HepG2 (cell line): ENCODE results near the gene SLC25A25. TPM values are rescaled to one million over a fixed set of nuclear protein-coding genes. Genes with fewer than 3 reads are reported as not detected.

Experiments
- ATAC-seq: fragments of 200-7000 bp; cut with Tn5 transposase; 3 replicates; pipeline ENCODE4 v1.9.1; 2020; ENCODE audit warnings: mild to moderate bottlenecking, moderate library complexity
- BruUV-seq: library from RNA; stranded (reverse); fragments of 400-500 nt; replicated peaks from 2 replicates; lab custom pipeline; 2021; lab: Mats Ljungman, UMichigan
- CTCF ChIA-PET: fragments of 300-600 bp; formaldehyde crosslinking; extraction: SDS; loops from one replicate; lab custom pipeline; 2021; ENCODE audit warnings: low total read pairs, inconsistent platforms, low intra/inter-chr PET ratio; lab: Yijun Ruan, JAX
- POLR2A ChIA-PET: fragments of 350-600 bp; sonication (Branson Sonifier 250); formaldehyde crosslinking; loops from one replicate; lab custom pipeline; 2020; ENCODE audit warnings: antibody characterized with exemption, inconsistent platforms; lab: Yijun Ruan, JAX
- DNase-seq: peaks from one replicate; pipeline ENCODE4 v3.0.0-alpha.2; 2015; ENCODE audit warnings: low spot score
- FAIRE-seq: peaks from 3 replicates; lab custom pipeline; 2011; peaks lifted over from hg19 to GRCh38; lab: Jason Lieb, UNC
- H2AFZ ChIP-seq: one replicate; pipeline ENCODE4 v1.6.1; 2011; ENCODE audit warnings: low read length, inconsistent platforms
- H3K27ac ChIP-seq: fragments of 300-600 bp; 3 replicates; pipeline ENCODE4 v1.8.0; 2011; ENCODE audit warnings: mixed run types, mild to moderate bottlenecking, mixed read lengths, low read length, inconsistent platforms; ENCODE audit not compliant: insufficient read depth; ENCODE audit errors: extremely low read length
- H3K27me3 ChIP-seq, 2 experiments: fragments of 200-600 bp in 1 of 2; 2 replicates in 1 of 2; 3 replicates in 1 of 2; pipeline versions ENCODE4 v1.6.0 to v1.8.0; 2011; ENCODE audit warnings: low read length in 2 of 2, mild to moderate bottlenecking in 2 of 2, moderate library complexity in 2 of 2, inconsistent platforms in 1 of 2; ENCODE audit not compliant: insufficient read depth in 2 of 2, control insufficient read depth in 1 of 2
- H3K36me3 ChIP-seq, 2 experiments: fragments of 200-600 bp in 1 of 2; replicated peaks in 1 of 2; 2 replicates in 1 of 2; 3 replicates in 1 of 2; pipeline versions ENCODE4 v1.5.1 to v1.8.0; 2011; ENCODE audit warnings: low read length in 2 of 2, inconsistent platforms in 1 of 2; ENCODE audit not compliant: insufficient read depth in 2 of 2, control insufficient read depth in 1 of 2
- H3K4me1 ChIP-seq: 2 replicates; pipeline ENCODE4 v1.5.1; 2012; ENCODE audit warnings: low read length, inconsistent platforms; ENCODE audit not compliant: insufficient read depth
- H3K4me2 ChIP-seq: 2 replicates; pipeline ENCODE4 v1.6.0; 2011; ENCODE audit warnings: low read depth, low read length, inconsistent platforms
- H3K4me3 ChIP-seq, 3 experiments: fragments of 200-600 bp in 1 of 3; sonication (generic), shearing (Covaris generic) in 1 of 3; replicated peaks in 1 of 3; 2 replicates each; pipeline ENCODE4 v1.5.1; 2011 to 2016; ENCODE audit warnings: low read length in 3 of 3, inconsistent platforms in 2 of 3, low read depth in 2 of 3, mild to moderate bottlenecking in 2 of 3, control low read depth in 1 of 3, mixed read lengths in 1 of 3; ENCODE audit not compliant: insufficient read depth in 1 of 3
- H3K79me2 ChIP-seq: one replicate; pipeline ENCODE4 v1.6.1; 2011; ENCODE audit warnings: low read length, inconsistent platforms; ENCODE audit not compliant: insufficient read depth
- H3K9ac ChIP-seq: 2 replicates; pipeline ENCODE4 v1.6.0; 2011; ENCODE audit warnings: mild to moderate bottlenecking, low read depth, low read length, inconsistent platforms; ENCODE audit not compliant: insufficient read depth
- H3K9me3 ChIP-seq: 2 replicates; pipeline ENCODE4 v1.5.1; 2012; ENCODE audit warnings: mild to moderate bottlenecking, low read length
- H4K20me1 ChIP-seq: 2 replicates; pipeline ENCODE4 v1.6.0; 2011; ENCODE audit warnings: inconsistent platforms, mild to moderate bottlenecking, low read length, moderate library complexity; ENCODE audit not compliant: insufficient read depth
- AKAP8 ChIP-seq: sonication (generic); formaldehyde crosslinking; IDR thresholded peaks from 2 replicates; pipeline ENCODE4 v1.5.1; 2020; ENCODE audit warnings: mild to moderate bottlenecking, missing genetic modification reagents
- NONO ChIP-seq, 2 experiments: fragments of 450-650 bp in 1 of 2; sonication (generic) in 1 of 2; formaldehyde crosslinking in 1 of 2; IDR thresholded peaks in 1 of 2; conservative IDR thresholded peaks in 1 of 2; 2 replicates each; pipeline versions ENCODE4 v1.6.1 to v1.8.0; 2017 to 2022; ENCODE audit warnings: mild to moderate bottlenecking in 1 of 2, missing genetic modification reagents in 1 of 2, moderate library complexity in 1 of 2
- POLR2AphosphoS2 ChIP-seq: IDR thresholded peaks from 2 replicates; pipeline ENCODE4 v1.6.1; 2011; ENCODE audit warnings: low read depth, low read length, improper control_type of control experiment
- POLR2AphosphoS5 ChIP-seq: IDR thresholded peaks from 2 replicates; pipeline ENCODE4 v1.6.1; 2012; ENCODE audit warnings: low read depth, low read length
- ZNF34 ChIP-seq: sonication (generic); formaldehyde crosslinking; IDR thresholded peaks from 2 replicates; pipeline ENCODE4 v1.4.0; 2020; ENCODE audit warnings: mild to moderate bottlenecking, missing genetic modification reagents, borderline replicate concordance
- ZNF766 ChIP-seq: sonication (generic); formaldehyde crosslinking; IDR thresholded peaks from 2 replicates; pipeline ENCODE4 v1.5.0; 2020; ENCODE audit warnings: missing genetic modification reagents, borderline replicate concordance
- WGBS: methylation state at CpG from one replicate; pipeline ENCODE4 v1.1.6; 2017; ENCODE audit warnings: low lambda C conversion rate; 5-methylcytosine and 5-hydroxymethylcytosine counted together
- in situ Hi-C: cut with HindIII; loops from 2 replicates; pipeline ENCODE4 v1.10.0; 2017; ENCODE audit warnings: low pct_unique_long_range_greater_than_20kb; ENCODE audit not compliant: extremely low pct_ligation_motif_present
- intact Hi-C: fragments of 100-400 bp; cut with micrococcal nuclease; formaldehyde crosslinking; loops from one replicate; pipeline ENCODE4 v1.10.0; 2022; ENCODE audit not compliant: unreplicated experiment
- polyA plus RNA-seq, 8 experiments: library from polyadenylated mRNA; depleted of rRNA in 3 of 8; stranded (reverse) in 7 of 8; unstranded in 1 of 8; fragments of >200 nt; fragmentation: Illumina TruSeq in 4 of 8; extraction: Trizol in 4 of 8; gene quantifications; 2 replicates each; pipeline versions ENCODE4 v1.2.1 to v1.2.3, GENCODE V29; 2011 to 2016; ENCODE audit warnings: low read depth in 4 of 8, missing spikeins in 1 of 8, mixed read lengths in 1 of 8; ENCODE audit not compliant: insufficient read depth in 1 of 8
- total RNA-seq, 5 experiments: library from RNA; depleted of rRNA; stranded (reverse); fragments of >200 nt; fragmentation: Illumina TruSeq; extraction: Trizol; gene quantifications; 2 replicates each; pipeline ENCODE4 v1.2.3, GENCODE V29; 2016; ENCODE audit warnings: low read depth in 1 of 5
- TF ChIP-seq, protein P1 (sequence below): sonication (generic); formaldehyde crosslinking; IDR thresholded peaks from 2 replicates; pipeline ENCODE4 v1.5.1; 2020; ENCODE audit warnings: mild to moderate bottlenecking, missing genetic modification reagents, moderate library complexity
- TF ChIP-seq, protein P2 (sequence below): sonication (generic); formaldehyde crosslinking; IDR thresholded peaks from 2 replicates; pipeline ENCODE4 v1.4.0; 2020; ENCODE audit warnings: mild to moderate bottlenecking, missing genetic modification reagents
- TF ChIP-seq, protein P3 (sequence below): IDR thresholded peaks from 2 replicates; pipeline ENCODE4 v1.6.1; 2012; ENCODE audit warnings: low read depth, low read length, improper control_type of control experiment
- TF ChIP-seq, protein P4 (sequence below): sonication (generic); formaldehyde crosslinking; IDR thresholded peaks from 2 replicates; pipeline ENCODE4 v1.8.1; 2022; ENCODE audit warnings: mild to moderate bottlenecking, missing genetic modification reagents
- TF ChIP-seq, protein P5 (sequence below): IDR thresholded peaks from 2 replicates; pipeline ENCODE4 v1.6.1; 2018; ENCODE audit warnings: missing genetic modification reagents, mild to moderate bottlenecking, missing compliant biosample characterization

The SLC25A25 gene
- total and polyA plus RNA-seq, 2 of the 13 experiments (the other 11 are each of a cell fraction or from before 2014, with no cell fraction given), result 10.5 to 24.8 TPM

DNA sequence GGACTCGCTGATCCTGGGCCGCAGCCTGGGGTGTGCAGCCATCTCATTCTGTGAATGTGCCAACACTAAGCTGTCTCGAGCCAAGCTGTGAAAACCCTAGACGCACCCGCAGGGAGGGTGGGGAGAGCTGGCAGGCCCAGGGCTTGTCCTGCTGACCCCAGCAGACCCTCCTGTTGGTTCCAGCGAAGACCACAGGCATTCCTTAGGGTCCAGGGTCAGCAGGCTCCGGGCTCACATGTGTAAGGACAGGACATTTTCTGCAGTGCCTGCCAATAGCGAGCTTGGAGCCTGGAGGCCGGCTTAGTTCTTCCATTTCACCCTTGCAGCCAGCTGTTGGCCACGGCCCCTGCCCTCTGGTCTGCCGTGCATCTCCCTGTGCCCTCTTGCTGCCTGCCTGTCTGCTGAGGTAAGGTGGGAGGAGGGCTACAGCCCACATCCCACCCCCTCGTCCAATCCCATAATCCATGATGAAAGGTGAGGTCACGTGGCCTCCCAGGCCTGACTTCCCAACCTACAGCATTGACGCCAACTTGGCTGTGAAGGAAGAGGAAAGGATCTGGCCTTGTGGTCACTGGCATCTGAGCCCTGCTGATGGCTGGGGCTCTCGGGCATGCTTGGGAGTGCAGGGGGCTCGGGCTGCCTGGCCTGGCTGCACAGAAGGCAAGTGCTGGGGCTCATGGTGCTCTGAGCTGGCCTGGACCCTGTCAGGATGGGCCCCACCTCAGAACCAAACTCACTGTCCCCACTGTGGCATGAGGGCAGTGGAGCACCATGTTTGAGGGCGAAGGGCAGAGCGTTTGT is 39.6 kb downstream of the SLC25A25 start:
- POLR2A ChIA-PET, result interaction anchor here (1.1 kb wide), 1 partner anchor 10 kb away, joined by 3 read pairs; no protein-coding TSS in a partner anchor
- no peaks in the 10 kb centered on the region for H3K27me3 ChIP-seq
- peaks cover 18 to 36% of the 10 kb centered on the region in 2 experiments for H3K36me3 ChIP-seq
- CTCF ChIA-PET, result no interaction called here
- no peak overlapping the region for H3K4me2 ChIP-seq
- intact Hi-C loops (no loop called here), in situ Hi-C loops (no loop called here)
- no peak overlapping the region for H3K9ac ChIP-seq
- no peak overlapping the region for H2AFZ ChIP-seq
- no peaks in the 10 kb centered on the region for H3K9me3 ChIP-seq
- peak overlapping the region; percentile 30 for H3K27ac ChIP-seq
- BruUV-seq, result no TSS peak
- DNase-seq (no peak), ATAC-seq (no peak), FAIRE-seq (no peak)
- H4K20me1 ChIP-seq, result no peaks in the 10 kb centered on the region
- peaks cover 76% of the 10 kb centered on the region for H3K4me1 ChIP-seq
- H3K79me2 ChIP-seq, result peaks cover 2% of the 10 kb centered on the region
- H3K4me3 ChIP-seq, result no peak overlapping the region
- 90% methylated on average over 5 of the region's 18 CpGs for WGBS
- TF ChIP-seq, protein P1, sequence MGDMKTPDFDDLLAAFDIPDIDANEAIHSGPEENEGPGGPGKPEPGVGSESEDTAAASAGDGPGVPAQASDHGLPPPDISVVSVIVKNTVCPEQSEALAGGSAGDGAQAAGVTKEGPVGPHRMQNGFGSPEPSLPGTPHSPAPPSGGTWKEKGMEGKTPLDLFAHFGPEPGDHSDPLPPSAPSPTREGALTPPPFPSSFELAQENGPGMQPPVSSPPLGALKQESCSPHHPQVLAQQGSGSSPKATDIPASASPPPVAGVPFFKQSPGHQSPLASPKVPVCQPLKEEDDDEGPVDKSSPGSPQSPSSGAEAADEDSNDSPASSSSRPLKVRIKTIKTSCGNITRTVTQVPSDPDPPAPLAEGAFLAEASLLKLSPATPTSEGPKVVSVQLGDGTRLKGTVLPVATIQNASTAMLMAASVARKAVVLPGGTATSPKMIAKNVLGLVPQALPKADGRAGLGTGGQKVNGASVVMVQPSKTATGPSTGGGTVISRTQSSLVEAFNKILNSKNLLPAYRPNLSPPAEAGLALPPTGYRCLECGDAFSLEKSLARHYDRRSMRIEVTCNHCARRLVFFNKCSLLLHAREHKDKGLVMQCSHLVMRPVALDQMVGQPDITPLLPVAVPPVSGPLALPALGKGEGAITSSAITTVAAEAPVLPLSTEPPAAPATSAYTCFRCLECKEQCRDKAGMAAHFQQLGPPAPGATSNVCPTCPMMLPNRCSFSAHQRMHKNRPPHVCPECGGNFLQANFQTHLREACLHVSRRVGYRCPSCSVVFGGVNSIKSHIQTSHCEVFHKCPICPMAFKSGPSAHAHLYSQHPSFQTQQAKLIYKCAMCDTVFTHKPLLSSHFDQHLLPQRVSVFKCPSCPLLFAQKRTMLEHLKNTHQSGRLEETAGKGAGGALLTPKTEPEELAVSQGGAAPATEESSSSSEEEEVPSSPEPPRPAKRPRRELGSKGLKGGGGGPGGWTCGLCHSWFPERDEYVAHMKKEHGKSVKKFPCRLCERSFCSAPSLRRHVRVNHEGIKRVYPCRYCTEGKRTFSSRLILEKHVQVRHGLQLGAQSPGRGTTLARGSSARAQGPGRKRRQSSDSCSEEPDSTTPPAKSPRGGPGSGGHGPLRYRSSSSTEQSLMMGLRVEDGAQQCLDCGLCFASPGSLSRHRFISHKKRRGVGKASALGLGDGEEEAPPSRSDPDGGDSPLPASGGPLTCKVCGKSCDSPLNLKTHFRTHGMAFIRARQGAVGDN (CRISPR knock-in tag), result peak; percentile 80
- no peak for TF ChIP-seq POLR2AphosphoS5
- TF ChIP-seq POLR2AphosphoS2, result peak; percentile 82
- TF ChIP-seq, protein P2, sequence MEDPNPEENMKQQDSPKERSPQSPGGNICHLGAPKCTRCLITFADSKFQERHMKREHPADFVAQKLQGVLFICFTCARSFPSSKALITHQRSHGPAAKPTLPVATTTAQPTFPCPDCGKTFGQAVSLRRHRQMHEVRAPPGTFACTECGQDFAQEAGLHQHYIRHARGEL, result 0 out of 2 replicates have a peak, but pooled peaks have one; percentile 51
- no peak for TF ChIP-seq ZNF766 (CRISPR knock-in tag)
- TF ChIP-seq, protein P3, sequence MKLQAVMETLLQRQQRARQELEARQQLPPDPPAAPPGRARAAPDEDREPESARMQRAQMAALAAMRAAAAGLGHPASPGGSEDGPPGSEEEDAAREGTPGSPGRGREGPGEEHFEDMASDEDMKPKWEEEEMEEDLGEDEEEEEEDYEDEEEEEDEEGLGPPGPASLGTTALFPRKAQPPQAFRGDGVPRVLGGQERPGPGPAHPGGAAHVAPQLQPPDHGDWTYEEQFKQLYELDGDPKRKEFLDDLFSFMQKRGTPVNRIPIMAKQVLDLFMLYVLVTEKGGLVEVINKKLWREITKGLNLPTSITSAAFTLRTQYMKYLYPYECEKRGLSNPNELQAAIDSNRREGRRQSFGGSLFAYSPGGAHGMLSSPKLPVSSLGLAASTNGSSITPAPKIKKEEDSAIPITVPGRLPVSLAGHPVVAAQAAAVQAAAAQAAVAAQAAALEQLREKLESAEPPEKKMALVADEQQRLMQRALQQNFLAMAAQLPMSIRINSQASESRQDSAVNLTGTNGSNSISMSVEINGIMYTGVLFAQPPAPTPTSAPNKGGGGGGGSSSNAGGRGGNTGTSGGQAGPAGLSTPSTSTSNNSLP, result no peak
- TF ChIP-seq, protein P4, sequence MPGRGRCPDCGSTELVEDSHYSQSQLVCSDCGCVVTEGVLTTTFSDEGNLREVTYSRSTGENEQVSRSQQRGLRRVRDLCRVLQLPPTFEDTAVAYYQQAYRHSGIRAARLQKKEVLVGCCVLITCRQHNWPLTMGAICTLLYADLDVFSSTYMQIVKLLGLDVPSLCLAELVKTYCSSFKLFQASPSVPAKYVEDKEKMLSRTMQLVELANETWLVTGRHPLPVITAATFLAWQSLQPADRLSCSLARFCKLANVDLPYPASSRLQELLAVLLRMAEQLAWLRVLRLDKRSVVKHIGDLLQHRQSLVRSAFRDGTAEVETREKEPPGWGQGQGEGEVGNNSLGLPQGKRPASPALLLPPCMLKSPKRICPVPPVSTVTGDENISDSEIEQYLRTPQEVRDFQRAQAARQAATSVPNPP (CRISPR knock-in tag), result no peak
- TF ChIP-seq NONO (IDR thresholded peaks at IDR 0.05), result no peak
- no peak for TF ChIP-seq NONO (CRISPR knock-in tag; conservative IDR thresholded peaks at IDR 0.05)
- no peak for TF ChIP-seq ZNF34
- TF ChIP-seq AKAP8 (CRISPR knock-in tag), result peak; percentile 48; the same call in 1 of the 2 replicates
- TF ChIP-seq, protein P5, sequence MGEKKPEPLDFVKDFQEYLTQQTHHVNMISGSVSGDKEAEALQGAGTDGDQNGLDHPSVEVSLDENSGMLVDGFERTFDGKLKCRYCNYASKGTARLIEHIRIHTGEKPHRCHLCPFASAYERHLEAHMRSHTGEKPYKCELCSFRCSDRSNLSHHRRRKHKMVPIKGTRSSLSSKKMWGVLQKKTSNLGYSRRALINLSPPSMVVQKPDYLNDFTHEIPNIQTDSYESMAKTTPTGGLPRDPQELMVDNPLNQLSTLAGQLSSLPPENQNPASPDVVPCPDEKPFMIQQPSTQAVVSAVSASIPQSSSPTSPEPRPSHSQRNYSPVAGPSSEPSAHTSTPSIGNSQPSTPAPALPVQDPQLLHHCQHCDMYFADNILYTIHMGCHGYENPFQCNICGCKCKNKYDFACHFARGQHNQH, result no peak
